GM12874 (cell line): Measurements from ENCODE around the gene LRRK1.

ENCODE experiments used
- TF ChIP-seq, protein P1 (sequence below): IDR thresholded peaks from 2 replicates; pipeline ENCODE4 v1.5.1; 2011; ENCODE audit warnings: low read depth, mild to moderate bottlenecking, control low read depth, low read length, moderate library complexity; ENCODE audit not compliant: insufficient read depth

The LRRK1 gene

DNA sequence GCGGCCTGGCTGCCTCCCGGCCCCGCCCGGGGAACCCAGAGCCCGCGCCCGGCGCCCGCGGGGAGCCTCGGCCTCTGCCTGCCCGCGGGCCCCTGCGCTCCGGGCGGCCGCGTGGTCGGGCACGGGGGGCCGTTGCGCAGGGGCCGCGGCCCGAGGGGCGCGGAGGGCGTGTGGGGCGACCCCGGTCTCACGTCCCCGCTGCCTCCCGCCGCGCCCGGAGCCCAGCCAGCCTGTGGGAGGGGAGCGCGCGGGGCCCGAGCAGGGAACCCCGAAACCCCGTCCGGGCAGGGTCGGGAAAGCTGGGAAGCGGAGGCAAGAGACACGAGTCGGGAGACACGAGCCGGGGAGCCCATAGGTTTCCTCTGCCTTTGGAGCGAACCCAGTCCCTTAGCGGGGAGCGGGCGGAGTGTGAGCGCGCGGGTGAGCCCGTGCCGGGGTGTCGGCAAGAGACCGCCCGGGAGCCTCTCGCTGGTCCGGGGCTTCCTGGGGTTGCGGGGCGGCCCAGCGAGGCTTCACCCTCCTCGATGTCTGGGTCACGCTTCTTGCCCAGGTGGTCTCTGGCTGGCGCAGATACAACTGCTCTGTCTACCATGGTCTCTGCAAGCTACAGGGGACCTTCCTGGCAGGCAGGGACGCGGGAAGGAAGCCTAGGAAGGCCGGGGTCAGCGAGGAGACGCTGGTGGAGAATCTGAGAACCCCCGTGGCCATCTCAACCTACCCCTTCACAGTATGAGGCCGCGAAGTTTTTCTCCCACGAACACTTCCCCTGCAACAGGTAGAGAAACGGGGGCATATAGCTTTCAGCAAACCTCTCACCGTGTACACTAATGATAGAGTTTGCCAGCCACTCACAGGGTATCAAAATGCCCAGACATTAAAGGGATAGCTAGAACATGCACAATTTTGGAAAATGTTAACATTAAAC lies 586 bp downstream of the LRRK1 start:
- TF ChIP-seq, protein P1, sequence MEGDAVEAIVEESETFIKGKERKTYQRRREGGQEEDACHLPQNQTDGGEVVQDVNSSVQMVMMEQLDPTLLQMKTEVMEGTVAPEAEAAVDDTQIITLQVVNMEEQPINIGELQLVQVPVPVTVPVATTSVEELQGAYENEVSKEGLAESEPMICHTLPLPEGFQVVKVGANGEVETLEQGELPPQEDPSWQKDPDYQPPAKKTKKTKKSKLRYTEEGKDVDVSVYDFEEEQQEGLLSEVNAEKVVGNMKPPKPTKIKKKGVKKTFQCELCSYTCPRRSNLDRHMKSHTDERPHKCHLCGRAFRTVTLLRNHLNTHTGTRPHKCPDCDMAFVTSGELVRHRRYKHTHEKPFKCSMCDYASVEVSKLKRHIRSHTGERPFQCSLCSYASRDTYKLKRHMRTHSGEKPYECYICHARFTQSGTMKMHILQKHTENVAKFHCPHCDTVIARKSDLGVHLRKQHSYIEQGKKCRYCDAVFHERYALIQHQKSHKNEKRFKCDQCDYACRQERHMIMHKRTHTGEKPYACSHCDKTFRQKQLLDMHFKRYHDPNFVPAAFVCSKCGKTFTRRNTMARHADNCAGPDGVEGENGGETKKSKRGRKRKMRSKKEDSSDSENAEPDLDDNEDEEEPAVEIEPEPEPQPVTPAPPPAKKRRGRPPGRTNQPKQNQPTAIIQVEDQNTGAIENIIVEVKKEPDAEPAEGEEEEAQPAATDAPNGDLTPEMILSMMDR: no peak

DNA sequence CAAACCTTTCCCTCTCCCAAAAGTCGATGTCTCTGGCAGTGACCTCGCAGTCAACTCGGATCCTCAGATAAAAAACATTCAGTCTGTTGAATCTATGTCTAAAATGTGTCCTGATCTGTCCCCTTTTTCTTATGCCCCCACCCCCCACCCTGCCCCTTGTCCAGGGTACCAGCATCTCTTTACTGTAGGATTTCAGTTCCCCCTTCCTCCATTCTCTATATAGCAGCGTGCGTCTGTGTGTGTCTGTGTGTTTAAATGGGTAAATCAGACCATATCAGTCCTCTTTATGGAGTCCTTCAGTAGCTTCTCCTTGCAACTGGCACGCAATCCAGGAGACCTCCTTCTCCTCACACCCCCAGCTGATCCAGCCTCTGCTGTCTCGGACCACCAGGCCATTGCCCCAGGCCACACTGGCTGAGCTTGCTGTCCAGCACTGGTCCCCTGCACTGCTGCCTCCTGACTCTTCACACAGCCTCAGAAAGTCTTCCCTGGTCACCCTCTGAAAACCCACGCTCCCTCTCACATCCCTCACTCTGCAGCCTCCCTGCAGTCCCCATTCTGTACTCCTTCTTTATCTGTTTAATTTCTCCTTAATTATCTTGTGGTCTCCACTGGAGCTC lies 1.5 kb downstream of the LRRK1 start:
- TF ChIP-seq, protein P1: no peak

DNA sequence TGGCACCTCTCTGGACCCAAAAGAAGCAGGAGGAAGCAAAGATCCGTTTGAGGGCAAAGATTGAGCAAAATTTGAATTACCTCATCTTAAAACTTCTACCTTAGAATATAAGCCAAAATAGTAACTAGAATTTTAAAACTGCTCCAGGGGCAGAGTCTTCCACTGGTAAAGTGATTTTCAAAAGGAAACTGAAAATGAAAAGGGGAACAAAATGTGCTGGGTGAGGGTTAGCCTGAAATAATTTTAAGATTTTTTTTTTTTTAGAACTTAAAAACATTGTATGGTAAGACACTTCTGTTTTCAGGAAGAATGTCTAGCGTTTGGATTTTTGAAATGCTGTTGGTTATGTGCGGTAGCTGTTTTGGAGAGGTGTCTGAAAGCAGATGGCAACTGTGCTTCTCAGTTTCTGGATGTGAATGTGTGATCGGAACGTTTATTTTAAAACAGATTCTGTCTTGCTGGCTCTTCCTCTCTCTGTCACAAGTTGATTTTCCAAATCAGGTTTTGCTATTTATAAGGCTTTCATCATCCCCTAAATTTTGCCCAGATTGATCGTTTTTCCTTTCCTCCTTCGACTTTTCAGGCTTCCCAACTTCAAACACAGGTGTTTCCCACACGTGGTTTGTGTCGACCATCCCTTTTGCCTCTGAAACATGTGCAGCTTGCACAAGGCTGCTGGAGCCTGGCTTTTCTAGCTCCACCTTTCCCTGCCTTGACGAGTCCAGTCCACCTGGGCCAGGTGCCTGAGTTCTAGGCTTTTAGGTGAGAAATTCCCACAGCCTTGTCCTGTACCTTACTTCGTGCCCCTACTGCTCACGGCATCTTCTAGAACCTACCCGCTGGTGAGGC lies 3.3 kb downstream of the LRRK1 start:
- TF ChIP-seq, protein P1: no peak

DNA sequence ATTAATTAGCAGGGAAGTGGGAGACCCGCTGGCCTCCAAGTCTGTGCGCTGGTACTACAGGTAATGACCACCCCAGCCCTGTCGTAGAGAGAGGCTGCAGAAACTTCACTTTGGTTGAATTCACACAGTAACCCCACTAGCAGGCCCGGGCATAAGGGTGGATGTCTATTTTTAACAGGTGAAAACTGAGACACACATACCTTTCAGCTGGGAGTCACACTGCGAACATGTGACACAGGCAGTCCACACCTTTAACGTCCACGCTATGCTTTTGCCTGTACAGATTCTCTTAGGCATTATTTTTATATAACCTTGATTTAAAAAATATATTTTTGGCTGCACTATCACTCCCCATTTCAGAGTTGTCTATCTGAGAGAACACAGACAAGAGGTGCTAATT lies 3.9 kb downstream of the LRRK1 start:
- TF ChIP-seq, protein P1: no peak

DNA sequence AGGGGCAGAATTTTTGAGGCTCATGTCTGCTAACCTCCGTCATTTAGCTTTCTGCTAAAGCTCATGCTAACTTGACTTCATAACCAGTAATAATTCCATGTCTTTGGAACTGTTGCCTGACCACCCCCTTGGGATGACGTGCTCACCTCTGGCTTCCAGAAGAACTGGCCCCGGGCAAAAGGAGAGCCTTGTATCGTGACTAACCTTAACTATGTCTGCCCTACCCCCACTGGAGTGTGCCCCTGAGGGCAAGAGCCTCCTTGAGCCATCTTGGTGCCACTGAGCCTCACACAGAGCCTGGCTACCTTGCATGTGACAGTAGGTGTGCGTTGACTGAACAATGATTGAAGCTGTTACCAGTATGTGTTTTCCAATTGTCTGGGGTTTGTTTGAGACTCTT lies 4.7 kb downstream of the LRRK1 start:
- TF ChIP-seq, protein P1: no peak

DNA sequence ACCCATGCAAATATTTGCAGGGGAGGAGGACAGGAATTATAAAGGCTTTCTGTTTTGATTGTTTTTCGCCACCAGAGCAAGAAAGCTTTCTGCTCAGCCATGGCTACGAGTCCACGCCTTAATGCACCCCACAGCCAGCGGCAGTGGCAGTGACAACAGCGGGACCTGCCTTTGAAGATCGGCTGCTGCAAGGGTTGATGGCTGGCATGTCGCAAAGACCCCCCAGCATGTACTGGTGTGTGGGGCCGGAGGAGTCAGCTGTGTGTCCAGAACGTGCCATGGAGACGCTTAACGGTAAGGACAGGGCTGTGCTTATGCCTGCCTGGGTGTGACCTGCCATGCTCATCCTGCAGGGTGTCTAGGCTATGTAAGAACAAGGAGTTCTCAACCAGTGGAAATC lies 5.3 kb downstream of the LRRK1 start:
- TF ChIP-seq, protein P1: no peak

DNA sequence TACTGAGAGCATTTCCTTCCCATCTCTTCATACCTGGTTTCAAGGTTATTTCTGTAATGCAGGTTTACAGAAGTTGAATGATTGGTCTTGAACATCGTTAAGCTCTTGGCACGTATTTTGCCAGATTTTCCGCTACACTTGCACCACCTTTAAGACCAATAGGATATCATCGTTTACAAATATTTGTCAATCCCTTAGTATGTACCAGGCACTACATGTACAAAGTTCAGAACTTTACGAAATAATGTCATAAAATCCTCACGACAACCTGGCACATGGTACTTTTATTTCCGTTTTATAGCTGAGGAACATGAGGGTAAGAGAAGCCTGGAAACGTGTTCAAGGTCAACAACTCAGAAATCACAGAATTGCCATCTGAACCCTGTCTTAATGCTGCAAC lies 6.3 kb downstream of the LRRK1 start:
- TF ChIP-seq, protein P1: no peak
